CD4-positive, CD25-positive, alpha-beta regulatory T cell (primary cell): ENCODE data around the gene SLC12A5. TPM values are rescaled to one million over a fixed set of nuclear protein-coding genes. Genes with fewer than 3 reads are reported as not detected.
A peak's percentile ranks its signal among the peaks of the same experiment; 100 is the strongest.
"Not testable (repeated sequence)": the region's sequence is repeated elsewhere in the genome, so short reads cannot be mapped to it uniquely, and the experiment has no call there.

Experiments
- ATAC-seq, 2 donors: fragments of 150-1000 bp; cut with Tn5 transposase; one replicate each; pipeline ENCODE4 v1.10.0; 2021; ENCODE audit warnings: low read depth in 2 of 2, moderate number of reproducible peaks in 2 of 2, moderate library complexity in 1 of 2
- DNase-seq, 3 donors: peaks; one replicate each; pipeline versions ENCODE4 v3.0.0 to v3.0.0-alpha.2; 2012 to 2022; ENCODE audit warnings: mixed read lengths in 1 of 3
- H3K27ac ChIP-seq: one replicate; pipeline ENCODE4 v1.7.0; 2013; ENCODE audit warnings: mild to moderate bottlenecking, low read length; ENCODE audit not compliant: insufficient read depth, poor library complexity, severe bottlenecking
- H3K27me3 ChIP-seq: one replicate; pipeline ENCODE4 v1.7.0; 2013; ENCODE audit warnings: low read length; ENCODE audit not compliant: control insufficient read depth, insufficient read depth
- H3K36me3 ChIP-seq: one replicate; pipeline ENCODE4 v1.7.0; 2013; ENCODE audit warnings: mild to moderate bottlenecking, low read length, moderate library complexity; ENCODE audit not compliant: control insufficient read depth, insufficient read depth
- H3K4me1 ChIP-seq: 2 replicates; pipeline ENCODE4 v1.7.0; 2013; ENCODE audit warnings: mild to moderate bottlenecking, low read length; ENCODE audit not compliant: insufficient read depth, control insufficient read depth, poor library complexity, severe bottlenecking
- H3K4me3 ChIP-seq: one replicate; pipeline ENCODE4 v1.7.0; 2013; ENCODE audit warnings: low read depth, mild to moderate bottlenecking, low read length, moderate library complexity
- H3K9me3 ChIP-seq, 2 experiments: 1 replicate in 1 of 2; 2 replicates in 1 of 2; pipeline ENCODE4 v1.7.0; 2013; ENCODE audit warnings: low read length in 2 of 2, mild to moderate bottlenecking in 1 of 2, moderate library complexity in 1 of 2; ENCODE audit not compliant: control insufficient read depth in 2 of 2
- H3K27ac Mint-ChIP-seq, 3 donors: one replicate each; pipeline ENCODE4 v1.8.0; 2020 to 2022; ENCODE audit warnings: mild to moderate bottlenecking in 3 of 3, mixed read lengths in 3 of 3, moderate library complexity in 2 of 3
- H3K27me3 Mint-ChIP-seq: one replicate; pipeline ENCODE4 v1.8.0; 2022; ENCODE audit warnings: mild to moderate bottlenecking, mixed read lengths
- H3K36me3 Mint-ChIP-seq: one replicate; pipeline ENCODE4 v1.8.0; 2020; ENCODE audit warnings: mixed read lengths
- H3K4me1 Mint-ChIP-seq, 4 donors: one replicate each; pipeline ENCODE4 v1.8.0; 2020 to 2022; ENCODE audit warnings: mixed read lengths in 4 of 4, mild to moderate bottlenecking in 1 of 4
- H3K4me3 Mint-ChIP-seq, 4 donors: one replicate each; pipeline ENCODE4 v1.8.0; 2020 to 2022; ENCODE audit warnings: mild to moderate bottlenecking in 4 of 4, mixed read lengths in 4 of 4, moderate library complexity in 3 of 4
- H3K9me3 Mint-ChIP-seq, 7 donors: one replicate each; pipeline ENCODE4 v1.8.0; 2020 to 2022; ENCODE audit warnings: mixed read lengths in 7 of 7, mild to moderate bottlenecking in 3 of 7, moderate library complexity in 2 of 7
- polyA plus RNA-seq, 4 donors: library from polyadenylated mRNA; unstranded; fragments of 300-500 nt; fragmentation: Illumina TruSeq; gene quantifications; one replicate each; pipeline ENCODE4 v1.2.3, GENCODE V29; 2021
- total RNA-seq: library from RNA; stranded (reverse); gene quantifications from one replicate; pipeline ENCODE4 v1.2.3, GENCODE V29; 2022

Gene SLC12A5
- total RNA-seq: not detected
- polyA plus RNA-seq: not detected

DNA sequence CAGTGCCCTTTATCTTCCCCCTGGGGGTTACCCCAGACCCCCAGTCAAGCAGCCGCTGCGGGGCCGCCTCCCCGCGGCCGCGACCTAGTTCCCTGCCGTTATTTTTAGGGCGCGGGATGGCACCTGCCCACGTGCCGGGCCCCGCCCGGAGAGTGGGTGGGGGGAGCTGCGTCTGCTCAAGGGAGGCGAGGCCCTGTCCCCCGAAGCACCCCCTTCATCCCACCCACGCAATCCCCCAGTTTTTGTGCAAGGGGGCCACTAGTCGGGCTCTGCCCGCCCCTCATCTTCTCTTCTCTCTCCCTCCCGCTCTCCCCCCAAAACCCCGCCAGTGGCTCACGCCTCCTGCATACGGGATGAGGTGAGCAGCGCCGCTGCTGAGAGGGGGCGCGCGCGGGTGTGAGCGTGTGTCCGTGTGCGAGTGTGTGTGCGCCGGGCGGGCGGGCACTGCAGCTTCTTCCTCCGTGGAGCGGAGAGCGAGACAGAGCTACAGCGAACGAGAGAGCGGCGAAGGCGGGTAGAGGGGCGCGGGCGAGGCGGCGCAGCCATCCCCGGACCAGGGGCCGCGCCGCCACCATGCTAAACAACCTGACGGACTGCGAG lies at the start of gene SLC12A5:
Gene SLC12A5 (plus strand): TSS at position 444 of the 600 bp plus-strand sequence. CDS start 130 bp downstream, at position 574.
- Histone ChIP-seq H3K36me3 (no peaks in the 10 kb centered on the region), H3K27ac (no peak within 1 kb of the TSS), H3K9me3 (no peaks in the 10 kb centered on the region), H3K4me3 (no peak within 1 kb of the TSS), H3K27me3 (peaks cover 17% of the 10 kb centered on the region), H3K4me1 (no peaks in the 10 kb centered on the region)
- peaks cover 73% of the 10 kb centered on the region for H3K27me3 Mint-ChIP-seq
- H3K4me3 Mint-ChIP-seq: no peak within 1 kb of the TSS
- no peak for DNase-seq
- no peak for ATAC-seq
- H3K4me1 Mint-ChIP-seq: peaks cover 0 to 2% (median 0%) of the 10 kb centered on the region in 4 donors
- no peak within 1 kb of the TSS for H3K27ac Mint-ChIP-seq
- H3K36me3 Mint-ChIP-seq: no peaks in the 10 kb centered on the region
- H3K9me3 Mint-ChIP-seq: no peaks in the 10 kb centered on the region

DNA sequence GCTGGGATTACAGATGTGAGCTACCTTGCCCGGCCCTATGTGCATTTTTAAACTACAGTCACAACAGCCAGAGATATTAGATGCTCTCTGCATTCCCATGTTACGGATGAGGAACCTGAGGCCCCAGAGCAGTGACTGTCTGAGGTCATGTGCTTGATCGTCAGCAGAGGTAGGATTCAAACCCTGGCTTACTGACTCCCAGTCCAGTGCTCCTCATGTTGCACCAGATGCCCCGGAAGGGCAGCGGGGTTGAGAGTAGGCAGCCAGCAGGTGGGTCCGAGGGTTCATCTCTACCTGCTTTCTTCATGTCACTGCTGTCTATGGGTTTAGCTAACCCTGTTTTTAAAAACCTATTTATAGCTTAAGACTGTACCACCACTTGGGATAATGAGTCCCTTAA lies 47.8 kb upstream of the SLC12A5 start:
- ATAC-seq: no peak
- no peaks in the 10 kb centered on the region for H3K9me3 Mint-ChIP-seq
- H3K27me3 Mint-ChIP-seq: peaks cover 16% of the 10 kb centered on the region

DNA sequence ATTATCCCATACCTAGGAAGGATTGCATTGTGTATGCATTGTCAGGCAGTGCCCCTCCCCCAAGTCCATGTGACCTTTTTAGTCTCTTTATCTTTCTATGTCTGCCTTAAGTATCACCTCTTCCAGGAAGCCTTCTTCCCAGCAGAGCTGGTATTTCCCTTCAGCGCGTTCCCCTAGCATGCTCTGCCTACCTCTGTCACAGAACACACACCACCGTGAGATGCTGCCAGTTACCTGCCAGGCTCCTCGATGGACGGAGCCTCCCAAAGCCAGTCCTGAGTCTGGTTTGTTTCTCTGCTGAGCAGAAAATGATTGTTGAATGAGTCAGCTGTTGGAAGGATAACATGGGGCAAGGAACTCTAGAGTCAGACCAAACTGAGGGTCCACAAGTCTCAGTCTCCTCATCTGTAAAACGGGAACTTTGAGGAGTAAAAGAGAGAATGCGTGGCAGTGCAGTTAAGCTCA lies 45.7 kb upstream of the SLC12A5 start:
- Histone ChIP-seq H3K36me3 (no peaks in the 10 kb centered on the region), H3K27ac (no peak overlapping the region), H3K27me3 (no peaks in the 10 kb centered on the region), H3K4me3 (no peak overlapping the region), H3K9me3 (no peaks in the 10 kb centered on the region), H3K4me1 (peaks cover 6% of the 10 kb centered on the region)
- Mint-ChIP-seq H3K4me1 (peaks cover 0 to 9% (median 4%) of the 10 kb centered on the region in 4 donors), H3K27me3 (peaks cover 20% of the 10 kb centered on the region), H3K4me3 (no peak overlapping the region), H3K36me3 (no peaks in the 10 kb centered on the region), H3K9me3 (no peaks in the 10 kb centered on the region), H3K27ac (no peak overlapping the region)
- DNase-seq: peak in 1 of 3 donors; percentile 71
- ATAC-seq: no peak

More for the DNA sequence above, 47.8 kb upstream of the SLC12A5 start:
- DNase-seq: no peak
- Histone ChIP-seq H3K4me3 (no peak overlapping the region), H3K4me1 (no peaks in the 10 kb centered on the region), H3K36me3 (no peaks in the 10 kb centered on the region), H3K9me3 (no peaks in the 10 kb centered on the region), H3K27ac (no peak overlapping the region), H3K27me3 (no peaks in the 10 kb centered on the region)
- Mint-ChIP-seq H3K4me1 (peaks cover 0 to 6% (median 4%) of the 10 kb centered on the region in 4 donors), H3K4me3 (peak overlapping the region in 1 of 4 donors; percentile 80), H3K27ac (no peak overlapping the region), H3K36me3 (no peaks in the 10 kb centered on the region)

DNA sequence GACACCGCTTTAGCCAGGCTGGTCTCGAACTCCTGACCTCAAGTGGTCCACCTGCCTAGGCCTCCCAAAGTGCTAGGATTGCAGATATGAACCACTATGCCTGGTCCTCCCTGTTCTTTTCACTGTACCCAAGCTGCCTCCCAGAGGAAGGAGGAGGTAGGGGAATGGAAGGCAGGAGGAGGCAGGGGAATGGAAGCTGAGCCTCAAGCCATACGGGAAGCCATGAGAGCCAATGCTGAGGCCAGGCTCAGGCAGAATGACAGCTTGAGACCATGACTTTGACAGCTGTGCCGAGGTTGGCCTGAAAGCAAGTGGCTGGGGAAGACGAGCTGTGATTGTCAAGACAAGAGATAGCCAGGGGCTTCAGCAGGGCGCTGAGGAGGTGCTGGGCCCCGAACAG lies 43.4 kb upstream of the SLC12A5 start:
- Mint-ChIP-seq H3K27me3 (peaks cover 17% of the 10 kb centered on the region), H3K4me3 (no peak overlapping the region), H3K27ac (no peak overlapping the region), H3K4me1 (peaks cover 0 to 9% (median 4%) of the 10 kb centered on the region in 4 donors), H3K36me3 (no peaks in the 10 kb centered on the region), H3K9me3 (no peaks in the 10 kb centered on the region)
- no peaks in the 10 kb centered on the region for H3K9me3 ChIP-seq
- H3K27me3 ChIP-seq: peaks cover 2% of the 10 kb centered on the region
- no peak overlapping the region for H3K27ac ChIP-seq
- ATAC-seq: no peak
- no peaks in the 10 kb centered on the region for H3K36me3 ChIP-seq
- DNase-seq: no peak
- H3K4me3 ChIP-seq: no peak overlapping the region
- H3K4me1 ChIP-seq: peaks cover 6% of the 10 kb centered on the region

DNA sequence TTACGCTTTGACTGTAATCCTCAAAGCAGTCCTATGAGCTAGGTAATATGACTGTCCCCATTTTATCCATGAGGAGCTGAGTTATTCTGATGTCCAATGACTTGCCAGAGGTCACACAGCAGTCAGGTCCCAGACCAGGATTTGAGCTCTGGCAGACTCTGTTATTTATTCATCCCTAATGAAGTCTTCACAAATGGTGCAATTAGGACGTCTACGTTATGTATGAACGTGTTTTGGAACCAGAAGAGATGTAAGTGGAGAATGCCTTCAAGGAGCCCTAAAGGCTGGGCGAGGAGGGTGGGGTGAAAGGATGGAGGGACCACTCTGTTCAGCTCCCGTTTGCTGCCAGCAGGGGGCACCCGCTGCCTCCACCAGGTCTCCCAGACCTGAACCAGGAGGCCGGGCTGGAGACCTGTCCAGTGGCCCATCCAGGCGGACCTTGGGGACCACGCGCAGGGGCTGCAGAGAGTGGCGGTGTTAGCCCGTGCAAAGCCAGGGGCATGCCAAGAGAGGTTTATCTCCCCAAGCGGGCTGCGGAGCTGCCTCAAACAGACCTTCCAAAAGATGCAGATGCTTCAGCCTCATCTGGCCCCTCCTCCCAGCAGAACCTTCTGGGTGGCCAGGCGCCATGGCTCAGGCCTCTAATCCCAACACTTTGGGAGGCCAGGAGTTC lies 41.8 kb upstream of the SLC12A5 start:
- Mint-ChIP-seq H3K9me3 (no peaks in the 10 kb centered on the region), H3K36me3 (no peaks in the 10 kb centered on the region), H3K27me3 (peaks cover 17% of the 10 kb centered on the region)

DNA sequence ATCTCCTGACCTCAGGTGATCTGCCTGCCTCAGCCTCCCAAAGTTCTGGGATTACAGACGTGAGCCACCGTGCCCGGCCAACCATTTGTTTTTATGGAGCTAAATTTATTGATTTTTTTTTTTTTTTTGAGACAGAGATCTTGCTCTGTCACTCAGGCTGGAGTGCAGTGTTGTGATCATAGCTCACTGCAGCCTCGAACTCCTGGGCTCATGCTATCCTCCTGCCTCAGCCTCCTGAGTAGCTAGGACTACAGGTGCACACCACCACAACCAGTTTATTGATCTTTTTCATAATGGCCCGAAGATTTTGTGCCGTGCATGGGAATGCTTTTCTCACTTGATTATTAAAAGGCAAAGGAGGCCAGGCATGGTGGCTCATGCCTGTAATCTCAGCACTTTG lies 40.2 kb upstream of the SLC12A5 start:
- H3K4me3 ChIP-seq, H3K9me3 ChIP-seq, H3K36me3 ChIP-seq, H3K27ac Mint-ChIP-seq, H3K27ac ChIP-seq, ATAC-seq, DNase-seq, H3K4me1 Mint-ChIP-seq, H3K27me3 ChIP-seq, H3K4me1 ChIP-seq, H3K9me3 Mint-ChIP-seq, H3K4me3 Mint-ChIP-seq, H3K36me3 Mint-ChIP-seq: not testable (repeated sequence)
- peaks cover 17% of the 10 kb centered on the region for H3K27me3 Mint-ChIP-seq

More for the DNA sequence above, 41.8 kb upstream of the SLC12A5 start:
- H3K9me3 ChIP-seq: no peaks in the 10 kb centered on the region
- DNase-seq (peak; percentile 56 to 74 (median 70)), ATAC-seq (peak; percentile 80 to 88)
- H3K4me1 Mint-ChIP-seq: peaks cover 0 to 9% (median 4%) of the 10 kb centered on the region in 4 donors
- H3K27ac Mint-ChIP-seq: no peak overlapping the region
- no peak overlapping the region for H3K27ac ChIP-seq
- H3K4me3 Mint-ChIP-seq: peak overlapping the region in 1 of 4 donors; percentile 68
- H3K36me3 ChIP-seq: no peaks in the 10 kb centered on the region
- H3K27me3 ChIP-seq: peaks cover 2% of the 10 kb centered on the region
- H3K4me3 ChIP-seq: no peak overlapping the region
- H3K4me1 ChIP-seq: peaks cover 6% of the 10 kb centered on the region

DNA sequence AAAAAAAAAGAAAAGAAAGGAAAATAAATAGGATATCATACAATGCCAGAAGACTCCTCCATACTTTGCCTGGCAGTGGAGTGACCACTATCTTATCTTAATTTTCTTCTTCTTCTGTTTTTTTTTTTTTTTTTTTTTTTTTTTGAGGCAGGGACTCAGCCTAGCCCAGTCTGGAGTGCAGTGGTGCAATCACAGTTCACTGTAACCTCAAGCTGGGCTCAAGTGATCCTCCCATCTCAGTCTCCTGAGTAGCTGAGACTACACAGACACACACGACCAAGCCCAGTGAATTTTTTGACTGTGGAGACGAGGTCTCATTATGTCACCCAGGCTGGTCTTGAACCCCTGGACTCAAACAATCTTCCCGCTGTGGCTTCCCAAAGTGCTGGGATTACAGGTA lies 37.4 kb upstream of the SLC12A5 start:
- Histone ChIP-seq H3K4me3 (no peak overlapping the region), H3K36me3 (no peaks in the 10 kb centered on the region), H3K4me1 (peaks cover 10% of the 10 kb centered on the region), H3K27me3 (peaks cover 2% of the 10 kb centered on the region), H3K9me3 (no peaks in the 10 kb centered on the region), H3K27ac (no peak overlapping the region)
- H3K4me1 Mint-ChIP-seq: peaks cover 0 to 17% (median 8%) of the 10 kb centered on the region in 4 donors
- ATAC-seq (no peak), DNase-seq (no peak)
- H3K27me3 Mint-ChIP-seq: peaks cover 16% of the 10 kb centered on the region
- H3K36me3 Mint-ChIP-seq: no peaks in the 10 kb centered on the region
- no peaks in the 10 kb centered on the region for H3K9me3 Mint-ChIP-seq
- H3K4me3 Mint-ChIP-seq: no peak overlapping the region
- no peak overlapping the region for H3K27ac Mint-ChIP-seq
